Heart left ventricle (tissue), 13 donors: ENCODE measurements around the gene ATP1B4.

ENCODE experiments used
- POLR2A ChIP-seq, 2 donors: fragments of 450-650 bp; IDR thresholded peaks; one replicate each; pipeline ENCODE4 v1.6.1; 2017; ENCODE audit warnings: antibody characterized with exemption in 2 of 2, mild to moderate bottlenecking in 2 of 2, moderate library complexity in 2 of 2
- TF ChIP-seq, protein P1 (sequence below), 12 donors: fragments of 200-600 bp; sonication (generic) in 4 of 12; IDR thresholded peaks; one replicate each; pipeline versions ENCODE4 v1.5.0 to v1.8.0; 2018 to 2022; ENCODE audit warnings: antibody characterized with exemption in 12 of 12, mild to moderate bottlenecking in 5 of 12
- donor health status: ischemic (EF 13 %, LVEDD 7.1; RV severe dilation, severe dysfunction).
- donor health status: DM: no; HTN: yes; CAD: no.
- donor health status: DM: no; HTN: no; CAD: no.
- donor health status: ischemic (EF 25% LVEDD 6.9; RV normal size, moderate dysfunction).
- donor health status: ischemic (EF 25% LVEDD 5.7; RV mildly dilated, moderate dysfunction).
- donor health status: ischemic (EF 35%, LVEDD 5.7; RV mildly dilated, moderate dysfunction).
- donor health status: nonischemic (EF 11% LVEDD 7.7; RV severe dilation, severe dysfunction).
- donor health status: DM: yes; HTN: yes; CAD: no.
- donor health status: PGD.
- donor health status: ischemic (EF 29% LVEDD 5.4; RV normal size, mild dysfunction).
- donor health status: nonischemic (EF 23%, LVEDD 6.1; RV moderate dilation, normal function).

GRCh38 chrX:120402369-120402768 is 40.5 kb downstream of the ATP1B4 start:
- TF ChIP-seq, protein P1, sequence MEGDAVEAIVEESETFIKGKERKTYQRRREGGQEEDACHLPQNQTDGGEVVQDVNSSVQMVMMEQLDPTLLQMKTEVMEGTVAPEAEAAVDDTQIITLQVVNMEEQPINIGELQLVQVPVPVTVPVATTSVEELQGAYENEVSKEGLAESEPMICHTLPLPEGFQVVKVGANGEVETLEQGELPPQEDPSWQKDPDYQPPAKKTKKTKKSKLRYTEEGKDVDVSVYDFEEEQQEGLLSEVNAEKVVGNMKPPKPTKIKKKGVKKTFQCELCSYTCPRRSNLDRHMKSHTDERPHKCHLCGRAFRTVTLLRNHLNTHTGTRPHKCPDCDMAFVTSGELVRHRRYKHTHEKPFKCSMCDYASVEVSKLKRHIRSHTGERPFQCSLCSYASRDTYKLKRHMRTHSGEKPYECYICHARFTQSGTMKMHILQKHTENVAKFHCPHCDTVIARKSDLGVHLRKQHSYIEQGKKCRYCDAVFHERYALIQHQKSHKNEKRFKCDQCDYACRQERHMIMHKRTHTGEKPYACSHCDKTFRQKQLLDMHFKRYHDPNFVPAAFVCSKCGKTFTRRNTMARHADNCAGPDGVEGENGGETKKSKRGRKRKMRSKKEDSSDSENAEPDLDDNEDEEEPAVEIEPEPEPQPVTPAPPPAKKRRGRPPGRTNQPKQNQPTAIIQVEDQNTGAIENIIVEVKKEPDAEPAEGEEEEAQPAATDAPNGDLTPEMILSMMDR (IDR thresholded peaks at IDR 0.05), result no peak
- no peak for TF ChIP-seq POLR2A (IDR thresholded peaks at IDR 0.05)
